Parathyroid adenoma (tissue), 2 donors: ENCODE measurements around the gene SLC24A3.

ENCODE experiments used
- H2AFZ ChIP-seq: fragments of 300-600 bp; sonication (generic); one replicate; pipeline ENCODE4 v1.7.0; 2017; ENCODE audit warnings: antibody characterized with exemption, mild to moderate bottlenecking
- H3K27ac ChIP-seq: fragments of 300-600 bp; sonication (generic); one replicate; pipeline ENCODE4 v1.7.0; 2017
- H3K27me3 ChIP-seq: fragments of 300-600 bp; sonication (generic); one replicate; pipeline ENCODE4 v1.7.0; 2017; ENCODE audit warnings: low read length; ENCODE audit not compliant: control insufficient read depth, insufficient read depth
- H3K36me3 ChIP-seq: fragments of 300-600 bp; sonication (generic); one replicate; pipeline ENCODE4 v1.7.0; 2017; ENCODE audit warnings: low read length; ENCODE audit not compliant: control insufficient read depth, insufficient read depth
- H3K4me1 ChIP-seq: fragments of 300-600 bp; sonication (generic); one replicate; pipeline ENCODE4 v1.7.0; 2017; ENCODE audit warnings: control low read depth
- H3K4me2 ChIP-seq: fragments of 300-600 bp; sonication (generic); one replicate; pipeline ENCODE4 v1.7.0; 2017; ENCODE audit warnings: low read length
- H3K4me3 ChIP-seq: fragments of 300-600 bp; sonication (generic); one replicate; pipeline ENCODE4 v1.7.0; 2017; ENCODE audit warnings: low read depth, low read length
- H3K79me2 ChIP-seq: fragments of 300-600 bp; sonication (generic); one replicate; pipeline ENCODE4 v1.7.0; 2017; ENCODE audit warnings: control low read depth
- H3K9ac ChIP-seq: fragments of 300-600 bp; sonication (generic); one replicate; pipeline ENCODE4 v1.7.0; 2017; ENCODE audit warnings: mild to moderate bottlenecking
- H3K9me3 ChIP-seq: fragments of 300-600 bp; sonication (generic); one replicate; pipeline ENCODE4 v1.7.0; 2017; ENCODE audit warnings: low read length; ENCODE audit not compliant: control insufficient read depth
- TF ChIP-seq, protein P1 (sequence below): fragments of 300-600 bp; sonication (generic); IDR thresholded peaks from one replicate; pipeline ENCODE4 v1.7.0; 2017; ENCODE audit warnings: antibody characterized with exemption, mild to moderate bottlenecking
- donor health status: primary hyperparathyroidism.

Gene SLC24A3

DNA sequence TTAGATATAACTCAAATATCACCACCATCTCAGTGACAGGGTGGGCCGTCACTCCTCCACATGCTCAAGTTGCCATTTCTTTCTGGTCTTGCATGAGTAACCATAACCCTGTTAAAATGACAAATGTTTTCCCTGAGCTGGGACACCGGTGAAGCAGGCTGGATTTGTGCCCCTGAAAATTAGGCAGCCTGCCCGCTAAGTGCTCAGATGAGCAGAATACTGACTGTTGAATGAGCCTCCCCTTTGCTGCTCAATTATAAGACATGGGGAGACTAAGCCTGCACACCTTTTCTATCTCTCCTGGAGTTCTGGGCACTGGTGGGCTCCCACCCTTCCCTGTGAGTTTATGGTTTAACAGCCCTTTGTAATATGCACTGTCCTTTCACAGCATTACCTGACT lies 161.8 kb downstream of the SLC24A3 start:
- H3K27me3 ChIP-seq: no peaks in the 10 kb centered on the region
- no peak overlapping the region for H2AFZ ChIP-seq
- no peak overlapping the region for H3K9ac ChIP-seq
- TF ChIP-seq, protein P1, sequence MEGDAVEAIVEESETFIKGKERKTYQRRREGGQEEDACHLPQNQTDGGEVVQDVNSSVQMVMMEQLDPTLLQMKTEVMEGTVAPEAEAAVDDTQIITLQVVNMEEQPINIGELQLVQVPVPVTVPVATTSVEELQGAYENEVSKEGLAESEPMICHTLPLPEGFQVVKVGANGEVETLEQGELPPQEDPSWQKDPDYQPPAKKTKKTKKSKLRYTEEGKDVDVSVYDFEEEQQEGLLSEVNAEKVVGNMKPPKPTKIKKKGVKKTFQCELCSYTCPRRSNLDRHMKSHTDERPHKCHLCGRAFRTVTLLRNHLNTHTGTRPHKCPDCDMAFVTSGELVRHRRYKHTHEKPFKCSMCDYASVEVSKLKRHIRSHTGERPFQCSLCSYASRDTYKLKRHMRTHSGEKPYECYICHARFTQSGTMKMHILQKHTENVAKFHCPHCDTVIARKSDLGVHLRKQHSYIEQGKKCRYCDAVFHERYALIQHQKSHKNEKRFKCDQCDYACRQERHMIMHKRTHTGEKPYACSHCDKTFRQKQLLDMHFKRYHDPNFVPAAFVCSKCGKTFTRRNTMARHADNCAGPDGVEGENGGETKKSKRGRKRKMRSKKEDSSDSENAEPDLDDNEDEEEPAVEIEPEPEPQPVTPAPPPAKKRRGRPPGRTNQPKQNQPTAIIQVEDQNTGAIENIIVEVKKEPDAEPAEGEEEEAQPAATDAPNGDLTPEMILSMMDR: no peak
- no peak overlapping the region for H3K4me3 ChIP-seq
- H3K4me2 ChIP-seq: no peak overlapping the region
- H3K36me3 ChIP-seq: no peaks in the 10 kb centered on the region
- peaks cover 4% of the 10 kb centered on the region for H3K4me1 ChIP-seq
- no peak overlapping the region for H3K27ac ChIP-seq
- H3K79me2 ChIP-seq: no peaks in the 10 kb centered on the region
- no peaks in the 10 kb centered on the region for H3K9me3 ChIP-seq

DNA sequence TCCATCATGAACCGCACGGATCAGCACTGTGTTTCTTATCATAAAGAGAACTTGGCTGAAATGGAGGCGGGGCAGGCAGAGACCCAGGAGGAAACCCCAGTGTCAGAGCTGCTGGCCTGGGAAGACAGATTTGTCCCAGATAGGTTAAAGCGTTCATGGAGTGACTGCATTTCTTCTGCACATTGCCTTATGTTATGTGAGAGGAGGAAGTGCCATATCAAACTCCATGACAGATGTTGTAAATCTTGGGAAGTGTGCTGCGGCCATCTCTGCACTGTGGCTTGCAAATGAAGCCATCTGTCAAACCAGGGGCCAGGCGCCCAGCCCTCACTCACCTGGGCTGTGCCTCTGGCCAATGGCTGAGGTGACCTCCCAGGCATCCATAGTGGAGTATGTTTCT lies 163.0 kb downstream of the SLC24A3 start:
- no peaks in the 10 kb centered on the region for H3K27me3 ChIP-seq
- no peaks in the 10 kb centered on the region for H3K9me3 ChIP-seq
- no peak overlapping the region for H3K27ac ChIP-seq
- peaks cover 4% of the 10 kb centered on the region for H3K4me1 ChIP-seq
- TF ChIP-seq, protein P1: no peak
- no peak overlapping the region for H3K4me2 ChIP-seq
- no peak overlapping the region for H2AFZ ChIP-seq
- no peaks in the 10 kb centered on the region for H3K79me2 ChIP-seq
- H3K9ac ChIP-seq: no peak overlapping the region
- H3K36me3 ChIP-seq: no peaks in the 10 kb centered on the region
- no peak overlapping the region for H3K4me3 ChIP-seq

DNA sequence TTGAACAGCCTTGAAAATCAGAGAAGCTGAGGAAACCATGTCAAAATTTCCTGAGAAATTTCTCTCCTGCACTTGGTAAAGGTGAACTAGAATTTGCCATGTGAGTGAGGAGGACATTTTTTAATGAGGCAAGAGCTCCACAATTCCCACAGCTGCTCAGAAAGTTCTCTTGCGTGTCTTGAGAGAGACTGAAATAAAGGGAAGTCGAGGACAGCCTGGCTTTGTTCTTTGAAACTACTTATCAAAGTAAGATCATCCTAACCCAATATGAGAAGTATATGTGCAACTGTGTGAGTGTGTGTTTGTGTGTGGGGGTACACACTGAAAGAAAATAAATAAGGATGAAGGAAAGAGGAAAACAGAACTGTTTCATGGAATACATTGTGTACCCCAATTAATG lies 163.4 kb downstream of the SLC24A3 start:
- Histone ChIP-seq H3K9ac (no peak overlapping the region), H3K4me1 (peaks cover 4% of the 10 kb centered on the region), H3K27ac (no peak overlapping the region), H3K9me3 (no peaks in the 10 kb centered on the region), H2AFZ (no peak overlapping the region), H3K27me3 (no peaks in the 10 kb centered on the region), H3K4me2 (no peak overlapping the region), H3K79me2 (no peaks in the 10 kb centered on the region), H3K4me3 (no peak overlapping the region), H3K36me3 (no peaks in the 10 kb centered on the region)
- TF ChIP-seq, protein P1: no peak

DNA sequence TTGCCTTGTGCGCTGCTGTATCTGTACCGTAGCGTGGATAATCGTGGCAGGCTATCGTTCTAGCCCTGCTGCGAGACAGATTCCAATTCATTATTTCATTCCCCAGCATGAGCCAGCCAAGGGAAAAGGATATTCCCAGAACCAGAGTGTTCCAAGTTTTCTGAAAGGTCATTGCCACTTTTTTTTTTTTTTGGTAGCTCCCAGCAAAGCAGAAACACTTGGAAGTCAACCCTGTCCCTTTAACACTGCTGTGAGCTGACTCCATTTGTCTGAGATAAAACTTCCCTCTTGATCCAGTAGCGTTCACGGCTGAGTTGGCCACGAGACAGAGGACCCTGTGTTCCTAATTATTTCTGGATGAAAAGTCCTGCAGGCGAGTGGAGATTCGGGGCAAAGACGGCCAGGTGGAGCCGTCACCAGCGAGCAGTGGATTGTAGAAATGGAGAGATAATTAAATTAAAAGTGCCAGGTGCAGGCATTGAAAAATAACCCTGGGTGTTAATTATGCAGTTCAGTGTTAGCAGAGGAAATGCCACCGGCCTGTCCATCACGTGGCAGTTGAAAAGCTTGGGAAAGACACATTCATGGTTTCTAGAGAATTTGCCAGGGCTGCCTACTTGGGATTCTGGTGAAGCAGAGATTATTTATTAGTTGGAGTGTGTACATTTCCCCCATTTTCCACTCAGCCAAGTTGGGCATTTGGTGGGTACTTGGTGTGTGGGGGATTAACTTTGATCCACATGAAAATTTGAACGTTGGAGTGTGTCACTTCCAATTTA lies 164.2 kb downstream of the SLC24A3 start:
- Histone ChIP-seq H3K9ac (no peak overlapping the region), H3K36me3 (no peaks in the 10 kb centered on the region), H2AFZ (no peak overlapping the region), H3K4me2 (no peak overlapping the region), H3K27me3 (no peaks in the 10 kb centered on the region), H3K4me3 (no peak overlapping the region), H3K27ac (no peak overlapping the region), H3K9me3 (no peaks in the 10 kb centered on the region), H3K4me1 (peaks cover 4% of the 10 kb centered on the region), H3K79me2 (no peaks in the 10 kb centered on the region)
- TF ChIP-seq, protein P1: no peak

DNA sequence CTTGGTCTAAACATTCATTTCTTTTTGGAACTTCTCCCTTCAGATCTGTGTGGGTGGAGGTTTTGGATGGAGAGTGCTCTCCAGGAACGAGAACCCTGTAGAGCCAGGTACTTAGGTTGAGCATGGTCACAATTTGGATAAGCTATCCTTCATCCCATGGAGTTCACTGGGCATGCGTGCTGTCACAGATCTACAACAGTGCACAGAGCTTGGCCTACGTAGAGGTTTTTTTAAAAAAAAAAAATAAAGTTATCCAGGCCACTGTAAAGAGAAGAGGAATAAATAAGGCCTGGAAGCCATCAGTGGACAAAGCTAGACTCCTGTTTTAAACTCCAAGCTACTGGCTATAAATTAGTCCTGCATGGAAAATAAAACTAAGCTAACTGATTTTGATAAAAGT lies 165.6 kb downstream of the SLC24A3 start:
- Histone ChIP-seq H3K4me2 (no peak overlapping the region), H3K79me2 (no peaks in the 10 kb centered on the region), H3K36me3 (no peaks in the 10 kb centered on the region), H2AFZ (no peak overlapping the region), H3K4me1 (peaks cover 4% of the 10 kb centered on the region), H3K27me3 (no peaks in the 10 kb centered on the region), H3K27ac (no peak overlapping the region), H3K9me3 (no peaks in the 10 kb centered on the region), H3K9ac (no peak overlapping the region), H3K4me3 (no peak overlapping the region)
- TF ChIP-seq, protein P1: no peak
